Measurements from ENCODE around the gene IRF7.

Gene IRF7

GRCh38 chr11:620935-621814, 5.4 kb upstream of the IRF7 start:
- DNase-seq (ENCODE audit: low spot score) = no peak

DNA sequence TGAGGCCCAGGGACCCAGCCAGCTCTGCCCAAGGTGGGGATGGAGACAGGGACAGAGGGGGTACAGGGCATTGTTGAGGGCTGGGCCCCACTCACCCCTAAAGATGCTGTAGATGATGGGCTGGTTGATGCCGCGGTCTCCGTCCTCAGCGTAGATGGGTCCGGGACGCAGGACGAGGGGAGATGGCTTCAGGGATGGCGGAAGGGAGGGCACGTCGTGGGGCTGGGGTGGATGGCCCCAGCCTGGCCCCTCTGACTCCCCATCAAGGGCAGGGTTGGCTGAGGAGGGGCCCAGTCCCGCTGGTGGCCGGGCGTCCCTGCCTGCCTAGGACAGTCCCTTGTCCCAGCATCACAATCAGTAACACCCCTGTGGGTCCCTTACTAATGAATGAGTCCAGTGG, 4.5 kb upstream of the IRF7 start:
- no peak for DNase-seq (ENCODE audit: low spot score)

DNA sequence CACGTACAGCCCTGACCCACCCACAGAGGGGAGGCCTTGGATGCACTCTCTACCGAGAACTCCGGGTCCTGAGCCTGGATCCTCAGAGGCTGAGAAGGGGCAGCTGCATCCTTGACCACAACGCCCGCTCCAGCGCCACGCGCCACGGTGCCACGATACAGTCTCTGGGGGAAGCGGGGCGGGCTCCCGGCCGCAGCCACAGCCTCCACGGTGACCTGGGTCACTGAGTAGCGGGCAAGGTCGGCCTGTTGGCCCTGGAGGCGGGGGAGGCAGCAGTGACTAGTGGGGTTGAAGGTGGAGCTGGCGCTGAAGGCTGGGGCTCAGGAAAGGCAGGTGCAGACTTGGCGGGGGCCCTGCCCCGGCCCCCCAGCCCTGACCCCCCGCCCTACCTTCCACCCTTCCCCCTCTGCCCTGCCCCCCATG, 3.9 kb upstream of the IRF7 start:
- DNase-seq (ENCODE audit: low spot score) = no peak

DNA sequence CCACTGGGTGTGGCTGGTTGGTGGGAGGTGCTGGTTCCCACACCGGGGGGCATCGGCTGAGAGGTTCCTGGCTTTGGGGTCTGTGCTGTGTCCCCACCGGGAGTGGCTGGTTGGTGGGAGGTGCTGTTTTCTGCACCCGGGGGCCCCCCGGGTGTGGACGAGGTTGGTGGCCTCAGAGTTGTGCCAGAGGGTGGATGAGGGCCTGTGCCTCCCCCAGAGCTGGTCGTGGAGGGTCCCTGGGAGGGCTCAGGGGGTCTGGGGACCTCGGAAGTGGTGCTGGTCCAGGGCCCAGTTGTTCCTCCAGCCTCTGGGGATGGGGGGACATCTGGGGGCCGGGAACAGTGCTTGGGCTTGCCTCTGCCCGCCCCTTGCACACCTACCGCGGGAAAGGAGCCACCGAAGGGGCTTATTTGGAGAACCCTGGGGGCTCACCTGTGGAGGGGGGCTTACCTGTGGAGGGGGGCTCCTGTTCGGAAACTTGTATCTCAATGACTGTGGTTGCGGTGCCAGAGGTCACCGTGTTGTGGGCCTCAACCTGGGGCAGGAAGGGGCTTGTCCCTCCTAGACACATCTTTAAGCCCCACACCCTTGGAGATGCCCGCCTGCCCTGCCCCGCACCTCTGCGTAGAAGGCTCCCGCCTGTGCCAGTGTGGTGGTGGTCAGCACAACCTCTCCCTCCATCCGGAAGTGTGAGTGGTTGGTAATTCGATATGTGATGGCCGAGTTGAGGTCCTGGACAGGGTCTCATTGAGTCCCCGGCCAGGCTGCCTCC, 3.3 kb upstream of the IRF7 start:
- DNase-seq (ENCODE audit: low spot score) = no peak

GRCh38 chr11:617912-618682, 2.3 kb upstream of the IRF7 start:
- no peak for DNase-seq (ENCODE audit: low spot score)

GRCh38 chr11:617199-617911, 1.6 kb upstream of the IRF7 start:
- no peak for DNase-seq (ENCODE audit: low spot score)

DNA sequence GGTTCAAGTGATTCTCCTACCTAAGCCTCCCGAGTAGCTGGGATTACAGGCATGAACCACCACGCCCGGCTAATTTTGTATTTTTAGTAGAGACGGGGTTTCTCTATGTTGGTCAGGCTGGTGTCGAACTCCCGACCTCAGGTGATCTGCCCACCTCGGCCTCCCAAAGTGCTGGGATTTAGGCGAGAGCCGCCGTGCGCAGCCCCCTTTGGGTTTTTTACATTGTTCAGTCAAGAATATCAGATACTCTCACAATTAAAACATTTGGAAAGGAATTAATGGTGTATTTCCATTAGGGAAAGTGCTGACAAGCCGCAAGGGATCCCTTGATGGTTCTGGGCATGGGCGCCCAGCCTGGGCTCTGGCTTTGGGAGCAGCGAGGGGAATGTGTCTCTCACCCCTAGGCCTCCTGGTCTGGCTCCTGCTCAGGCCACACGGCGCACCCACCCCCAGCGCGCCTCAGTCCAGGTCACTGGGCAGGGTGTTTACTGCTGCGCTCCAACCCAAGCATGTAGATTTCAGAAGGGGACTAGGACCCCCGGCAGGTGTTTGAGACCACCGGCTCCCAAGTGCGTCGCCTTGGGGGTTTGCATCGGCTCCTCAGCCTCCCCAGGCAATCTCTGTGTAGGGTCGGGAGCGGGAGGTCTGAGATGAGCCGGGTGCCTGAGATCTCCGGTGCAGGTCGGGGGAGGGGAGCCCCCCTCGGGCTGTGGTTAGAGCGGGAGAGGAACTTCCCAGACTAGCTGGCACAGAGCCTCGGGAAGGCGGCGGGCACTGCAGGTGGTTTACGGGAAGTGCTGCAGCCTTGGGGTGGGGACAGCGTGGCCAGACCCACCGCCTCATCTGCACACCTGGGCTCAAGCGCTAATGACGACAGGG, 809 bp upstream of the IRF7 start:
- no peak for DNase-seq (ENCODE audit: low spot score)

- no peak for DNase-seq (ENCODE audit: low spot score)
Measured at GRCh38 chr11:614623-615503, 887 bp downstream of the IRF7 start.

DNA sequence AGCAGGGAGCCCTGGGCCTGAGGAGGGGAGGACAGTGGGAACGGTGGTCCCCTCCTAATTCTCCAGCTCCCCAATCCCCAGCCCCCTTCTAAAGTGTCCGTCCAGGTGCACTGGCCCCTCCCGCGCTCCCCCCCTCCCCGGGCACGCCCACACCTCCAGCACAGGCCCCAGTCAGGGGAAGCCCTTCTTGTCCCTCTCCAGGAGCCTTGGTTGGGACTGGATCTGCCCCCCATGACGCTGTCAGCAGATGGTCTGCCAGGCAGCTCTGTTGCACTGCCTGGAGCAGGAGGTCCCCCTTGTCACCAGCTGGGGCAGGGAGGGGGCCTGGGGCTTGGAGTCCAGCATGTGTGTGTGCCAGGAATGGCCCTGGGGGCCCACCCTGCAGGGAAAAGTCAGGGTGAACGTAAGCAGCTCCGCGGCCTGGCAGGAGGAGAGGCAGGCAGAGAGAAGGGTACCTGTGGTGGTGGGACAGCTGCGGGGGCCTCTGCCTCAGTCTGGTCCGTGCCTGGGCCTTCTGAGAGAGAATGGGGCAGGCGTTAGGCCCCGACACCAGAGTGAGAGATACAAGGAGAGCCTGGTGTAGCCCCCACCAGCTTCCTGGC, 1.6 kb downstream of the IRF7 start:
- DNase-seq (ENCODE audit: low spot score) = no peak

DNA sequence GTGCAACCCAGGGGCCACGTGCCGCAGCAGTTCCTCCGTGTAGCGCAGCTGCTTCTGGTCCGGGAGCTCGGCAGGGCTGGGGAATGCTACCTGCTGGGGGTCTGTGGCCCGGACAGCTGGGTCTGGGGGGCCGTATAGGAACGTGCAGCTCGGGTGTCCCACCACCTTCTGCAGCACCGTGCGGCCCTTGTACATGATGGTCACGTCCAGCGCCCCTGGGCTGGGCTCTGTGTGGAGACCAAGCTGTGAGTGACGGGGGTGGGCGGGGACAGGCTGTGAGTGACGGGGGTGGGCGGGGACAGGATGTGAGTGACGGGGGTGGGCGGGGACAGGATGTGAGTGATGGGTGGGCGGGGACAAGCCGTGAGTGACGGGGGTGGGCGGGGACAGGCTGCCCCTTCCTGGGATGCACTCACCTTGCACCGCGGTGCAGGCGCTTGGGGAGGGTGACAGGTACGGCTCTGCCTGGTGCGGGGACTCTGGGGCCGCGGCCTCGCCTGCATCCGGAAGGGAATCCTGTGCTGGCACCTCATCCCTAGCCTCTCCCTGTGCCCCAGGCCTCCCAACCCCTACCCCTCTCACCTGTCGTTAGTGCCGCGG, 2.3 kb downstream of the IRF7 start:
- DNase-seq (ENCODE audit: low spot score) = peak; percentile 80

DNA sequence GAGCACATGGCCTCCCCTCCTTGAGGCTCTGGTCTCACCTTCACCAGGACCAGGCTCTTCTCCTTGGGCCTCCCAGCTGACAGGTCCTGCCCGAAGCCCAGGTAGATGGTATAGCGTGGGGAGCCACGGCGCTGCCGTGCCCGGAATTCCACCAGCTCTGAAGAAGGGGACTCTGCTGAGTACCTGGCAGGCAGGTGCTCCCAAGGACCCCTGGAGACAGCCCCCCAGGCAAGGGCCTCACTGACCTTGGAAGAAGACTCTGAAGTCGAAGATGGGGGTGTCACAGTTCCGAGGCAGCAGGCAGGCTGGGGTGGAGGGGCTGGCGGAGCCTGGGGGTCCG, 2.8 kb downstream of the IRF7 start:
- DNase-seq (ENCODE audit: low spot score) = no peak

- DNase-seq (ENCODE audit: low spot score) = no peak
Measured at GRCh38 chr11:612201-612960, 3.4 kb downstream of the IRF7 start.

DNA sequence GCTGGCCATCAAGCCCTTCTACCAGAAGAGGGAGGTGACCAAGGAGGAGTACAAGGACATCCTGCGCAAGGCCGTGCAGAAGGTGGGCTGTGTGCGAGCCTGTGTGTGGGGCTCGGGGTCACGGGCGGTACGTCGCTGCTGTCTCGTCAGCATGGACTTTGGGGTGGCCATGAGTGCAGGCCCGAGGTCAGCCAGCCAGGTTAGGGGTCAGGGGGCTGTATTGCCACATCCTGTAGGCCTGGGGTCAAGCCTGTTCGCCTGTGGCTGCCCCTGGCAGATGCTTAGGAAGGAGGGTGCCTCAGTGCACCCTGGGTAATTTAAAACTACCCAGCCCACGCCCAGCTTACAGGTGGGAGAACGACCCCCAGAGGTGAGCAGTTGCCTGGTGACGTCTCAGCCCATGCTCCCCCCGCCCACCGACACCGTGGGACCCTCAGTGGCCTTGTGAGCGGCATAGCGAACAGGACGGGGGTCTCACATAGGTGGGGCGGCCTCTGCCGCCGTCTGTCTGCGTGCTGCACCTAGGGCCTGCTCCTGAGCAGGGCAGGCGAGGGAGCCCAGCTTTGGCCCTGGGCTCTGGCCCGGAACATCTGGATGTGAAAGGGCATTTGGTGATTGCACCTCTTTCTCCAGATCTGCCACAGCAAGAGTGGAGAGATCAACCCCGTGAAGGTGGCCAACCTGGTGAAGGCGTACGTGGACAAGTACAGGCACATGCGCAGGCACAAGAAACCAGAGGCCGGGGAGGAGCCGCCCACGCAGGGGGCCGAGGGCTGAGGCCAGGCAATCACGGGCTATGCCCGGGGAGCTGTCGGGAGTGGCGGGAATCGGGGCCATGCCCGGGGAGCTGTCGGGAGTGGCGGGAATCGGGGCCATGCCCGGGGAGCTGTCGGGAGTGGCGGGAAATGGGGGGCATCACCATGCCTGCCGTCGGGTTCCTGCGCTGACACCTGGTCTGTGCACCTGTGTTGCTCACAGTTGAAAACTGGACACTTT, 4.5 kb downstream of the IRF7 start:
- no peak for DNase-seq (ENCODE audit: low spot score)

DNA sequence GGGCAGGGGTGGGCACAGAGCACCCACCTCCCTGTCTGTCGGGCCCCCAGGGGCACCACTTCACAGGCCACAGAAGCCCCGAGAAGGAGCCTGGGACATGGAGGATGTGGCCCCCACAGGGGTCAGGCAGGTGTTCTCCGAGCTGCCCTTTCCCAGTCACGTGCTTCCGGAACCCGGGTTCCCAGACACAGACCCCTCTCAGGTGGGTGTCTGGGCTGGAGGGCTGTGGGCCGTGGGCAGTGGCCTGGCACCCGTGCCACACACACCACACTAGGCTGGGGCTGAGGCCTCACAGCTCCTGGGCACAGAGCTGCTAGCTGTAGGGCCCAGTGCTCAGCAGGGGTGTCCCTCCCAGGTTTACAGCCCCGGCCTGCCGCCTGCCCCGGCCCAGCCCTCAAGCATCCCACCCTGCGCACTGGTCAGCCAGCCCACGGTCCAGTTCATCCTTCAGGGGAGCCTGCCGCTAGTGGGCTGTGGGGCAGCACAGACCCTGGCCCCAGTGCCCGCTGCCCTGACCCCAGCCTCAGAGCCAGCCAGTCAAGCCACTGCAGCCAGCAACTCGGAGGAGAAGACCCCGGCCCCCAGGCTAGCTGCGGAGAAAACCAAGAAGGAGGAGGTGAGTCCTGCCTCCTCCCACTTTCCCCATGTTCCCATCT, 5.5 kb downstream of the IRF7 start:
- DNase-seq (ENCODE audit: low spot score) = no peak

- no peak for DNase-seq (ENCODE audit: low spot score)
Measured at GRCh38 chr11:609341-609811, 6.4 kb downstream of the IRF7 start.

- DNase-seq (ENCODE audit: low spot score) = no peak
Measured at GRCh38 chr11:608791-609251, 6.9 kb downstream of the IRF7 start.
